SU-DHL-6 (cell line): ENCODE measurements around the gene SURF6.
"Not testable (repeated sequence)": the region's sequence is repeated elsewhere in the genome, so short reads cannot be mapped to it uniquely, and the experiment has no call there.

Experiments used
- H2AFZ ChIP-seq: fragments of 200-600 bp; sonication (generic); 2 replicates; pipeline ENCODE4 v1.6.1; 2014; ENCODE audit warnings: low read depth, mild to moderate bottlenecking, moderate library complexity, mixed read lengths, antibody characterized with exemption, low read length; ENCODE audit not compliant: severe bottlenecking
- H3F3A ChIP-seq: fragments of 200-600 bp; shearing (Covaris generic); 2 replicates; pipeline ENCODE4 v1.6.0; 2016; ENCODE audit warnings: antibody characterized with exemption, mild to moderate bottlenecking; ENCODE audit not compliant: insufficient read depth
- H3K27ac ChIP-seq: fragments of 200-600 bp; sonication (generic); 2 replicates; pipeline ENCODE4 v1.5.1; 2016; ENCODE audit warnings: low read depth, mild to moderate bottlenecking, low read length, moderate library complexity, mixed read lengths
- H3K27me3 ChIP-seq: fragments of 200-600 bp; sonication (generic), shearing (Covaris generic); 2 replicates; pipeline ENCODE4 v1.6.0; 2014; ENCODE audit warnings: mild to moderate bottlenecking, low read length
- H3K36me3 ChIP-seq: fragments of 200-600 bp; sonication (generic); 2 replicates; pipeline ENCODE4 v1.6.1; 2014; ENCODE audit warnings: mild to moderate bottlenecking, low read length, mixed read lengths
- H3K4me2 ChIP-seq: fragments of 300-600, 200-600 bp; shearing (Covaris generic), sonication (generic); 2 replicates; pipeline ENCODE4 v1.6.0; 2014; ENCODE audit warnings: low read length, low read depth, mild to moderate bottlenecking; ENCODE audit not compliant: poor library complexity, severe bottlenecking
- H3K4me3 ChIP-seq: fragments of 200-600 bp; sonication (generic); 2 replicates; pipeline ENCODE4 v1.5.1; 2014; ENCODE audit warnings: antibody characterized with exemption, low read length, mild to moderate bottlenecking, mixed read lengths; ENCODE audit not compliant: insufficient read depth, poor library complexity, severe bottlenecking
- H3K79me2 ChIP-seq: fragments of 200-600 bp; sonication (generic); 2 replicates; pipeline ENCODE4 v1.6.1; 2014; ENCODE audit warnings: mild to moderate bottlenecking, low read length, moderate library complexity; ENCODE audit not compliant: insufficient read depth
- H3K9ac ChIP-seq: fragments of 200-600 bp; sonication (generic); 2 replicates; pipeline ENCODE4 v1.7.0; 2014; ENCODE audit warnings: mild to moderate bottlenecking, low read length
- H3K9me2 ChIP-seq: fragments of 200-600 bp; sonication (generic); replicated peaks from 2 replicates; pipeline ENCODE4 v1.6.1; 2014; ENCODE audit warnings: low read length; ENCODE audit not compliant: insufficient read depth
- H3K9me3 ChIP-seq: fragments of 200-600 bp; sonication (generic); 2 replicates; pipeline ENCODE4 v1.6.1; 2014; ENCODE audit warnings: low read length, mixed read lengths; ENCODE audit not compliant: insufficient read depth
- H4K20me1 ChIP-seq: fragments of 200-600 bp; sonication (generic); 2 replicates; pipeline ENCODE4 v1.6.1; 2014; ENCODE audit warnings: low read depth, mild to moderate bottlenecking, antibody characterized with exemption, low read length, moderate library complexity, mixed read lengths
- CTCF ChIP-seq: fragments of 200-600 bp; sonication (generic); IDR thresholded peaks from one replicate; pipeline ENCODE4 v1.5.1; 2017; ENCODE audit warnings: antibody characterized with exemption, mild to moderate bottlenecking, low read length, moderate library complexity; ENCODE audit not compliant: insufficient read depth, poor library complexity, severe bottlenecking
- EZH2phosphoT487 ChIP-seq: fragments of 200-600 bp; sonication (generic), shearing (Covaris generic); conservative IDR thresholded peaks from 2 replicates; pipeline ENCODE4 v1.6.1; 2018; ENCODE audit warnings: mild to moderate bottlenecking, antibody characterized with exemption, low read length, moderate library complexity, mixed read lengths

The SURF6 gene

GRCh38 chr9:133340256-133340655, 4.3 kb upstream of the SURF6 start:
- Histone ChIP-seq H3K79me2 (peaks cover 7% of the 10 kb centered on the region), H3K36me3 (no peaks in the 10 kb centered on the region), H3K4me2 (no peak overlapping the region), H3K4me3 (no peak overlapping the region), H3K27ac (no peak overlapping the region), H4K20me1 (no peaks in the 10 kb centered on the region), H3K27me3 (no peaks in the 10 kb centered on the region), H3K9ac (no peak overlapping the region), H3K9me3 (no peaks in the 10 kb centered on the region), H2AFZ (no peak overlapping the region), H3F3A (peaks cover 9% of the 10 kb centered on the region), H3K9me2 (no peaks in the 10 kb centered on the region)
- TF ChIP-seq CTCF, result no peak

- H3K79me2 ChIP-seq, result peaks cover 13% of the 10 kb centered on the region
- H3K9me3 ChIP-seq, result no peaks in the 10 kb centered on the region
- TF ChIP-seq EZH2phosphoT487 (no peak), CTCF (no peak)
- H3K4me2 ChIP-seq, result no peak overlapping the region
- H3K9ac ChIP-seq, result no peak overlapping the region
- no peaks in the 10 kb centered on the region for H4K20me1 ChIP-seq
- H3F3A ChIP-seq, result peaks cover 9% of the 10 kb centered on the region
- H3K36me3 ChIP-seq, result no peaks in the 10 kb centered on the region
- no peak overlapping the region for H3K4me3 ChIP-seq
- no peak overlapping the region for H3K27ac ChIP-seq
- H3K9me2 ChIP-seq, result no peaks in the 10 kb centered on the region
- no peak overlapping the region for H2AFZ ChIP-seq
- H3K27me3 ChIP-seq, result no peaks in the 10 kb centered on the region
These were observed 3.7 kb upstream of the SURF6 start for GRCh38 chr9:133339641-133340040.

GRCh38 chr9:133334888-133335287, 1.1 kb downstream of the SURF6 start:
- H3K9me2 ChIP-seq, H2AFZ ChIP-seq, H3K27ac ChIP-seq, H3K27me3 ChIP-seq, H4K20me1 ChIP-seq, H3K9me3 ChIP-seq, H3K36me3 ChIP-seq: not testable (repeated sequence)
- H3K79me2 ChIP-seq, result peaks cover 17% of the 10 kb centered on the region
- peak overlapping the region; percentile 73 for H3K4me2 ChIP-seq
- H3K9ac ChIP-seq, result peak overlapping the region; percentile 69
- peaks cover 19% of the 10 kb centered on the region for H3F3A ChIP-seq
- peak overlapping the region; percentile 93 for H3K4me3 ChIP-seq

- Histone ChIP-seq H3F3A (peaks cover 23% of the 10 kb centered on the region), H3K36me3 (no peaks in the 10 kb centered on the region), H4K20me1 (no peaks in the 10 kb centered on the region), H3K4me2 (no peak overlapping the region), H3K27me3 (no peaks in the 10 kb centered on the region), H3K9me2 (no peaks in the 10 kb centered on the region), H3K79me2 (peaks cover 17% of the 10 kb centered on the region), H2AFZ (no peak overlapping the region), H3K4me3 (no peak overlapping the region), H3K27ac (no peak overlapping the region), H3K9me3 (no peaks in the 10 kb centered on the region), H3K9ac (no peak overlapping the region)
- no peak for TF ChIP-seq EZH2phosphoT487
- TF ChIP-seq CTCF, result no peak
These were observed 1.8 kb downstream of the SURF6 start for GRCh38 chr9:133334161-133334560.
